MG63 (cell line): ENCODE data around the gene FAR1. TPM values are rescaled to one million over a fixed set of nuclear protein-coding genes. Genes with fewer than 3 reads are reported as not detected.
"Not testable (repeated sequence)": the region's sequence is repeated elsewhere in the genome, so short reads cannot be mapped to it uniquely, and the experiment has no call there.

ENCODE experiments used
- DNase-seq: peaks from one replicate; pipeline ENCODE4 v3.0.0-alpha.2; 2020
- H3K27me3 ChIP-seq: fragments of 250-450 bp; sonication (Bioruptor Pico); 2 replicates; pipeline ENCODE4 v1.5.1; 2020; ENCODE audit warnings: mild to moderate bottlenecking, moderate library complexity
- H3K36me3 ChIP-seq: fragments of 250-450 bp; sonication (Bioruptor Pico); 2 replicates; pipeline ENCODE4 v1.5.1; 2020; ENCODE audit warnings: mild to moderate bottlenecking, moderate library complexity
- H3K4me3 ChIP-seq: fragments of 250-450 bp; sonication (Bioruptor Pico); 2 replicates; pipeline ENCODE4 v1.5.1; 2020; ENCODE audit warnings: mild to moderate bottlenecking, moderate library complexity
- H3K9me3 ChIP-seq: fragments of 250-450 bp; sonication (Bioruptor Pico); 2 replicates; pipeline ENCODE4 v1.5.1; 2020; ENCODE audit warnings: mild to moderate bottlenecking, moderate library complexity
- total RNA-seq: library from RNA; depleted of rRNA; stranded (reverse); fragments of >200 nt; shearing (Covaris generic); gene quantifications from 2 replicates; pipeline ENCODE4 v1.2.3, GENCODE V29; 2014; ENCODE audit warnings: low replicate concordance

Gene FAR1
- total RNA-seq, 1 experiment from 2014 or later: 16.2 TPM

- Histone ChIP-seq H3K4me3 (no peak overlapping the region), H3K36me3 (no peaks in the 10 kb centered on the region)
- peak; percentile 59 for DNase-seq
These were observed 76.7 kb downstream of the FAR1 start for GRCh38 chr11:13745165-13745564.

GRCh38 chr11:13753316-13753715 lies 84.8 kb downstream of the FAR1 start:
- H3K9me3 ChIP-seq, H3K4me3 ChIP-seq, H3K36me3 ChIP-seq, DNase-seq, H3K27me3 ChIP-seq: not testable (repeated sequence)

More at GRCh38 chr11:13745165-13745564, 76.7 kb downstream of the FAR1 start:
- Histone ChIP-seq H3K27me3 (no peaks in the 10 kb centered on the region), H3K9me3 (no peaks in the 10 kb centered on the region)

GRCh38 chr11:13759050-13759449 lies 90.6 kb downstream of the FAR1 start:
- no peak for DNase-seq
- no peak overlapping the region for H3K4me3 ChIP-seq
- no peaks in the 10 kb centered on the region for H3K27me3 ChIP-seq
- no peaks in the 10 kb centered on the region for H3K9me3 ChIP-seq
- no peaks in the 10 kb centered on the region for H3K36me3 ChIP-seq

GRCh38 chr11:13760115-13760514 lies 91.6 kb downstream of the FAR1 start:
- Histone ChIP-seq H3K9me3 (no peaks in the 10 kb centered on the region), H3K27me3 (no peaks in the 10 kb centered on the region)
- DNase-seq: no peak

GRCh38 chr11:13761250-13761649 lies 92.8 kb downstream of the FAR1 start:
- Histone ChIP-seq H3K36me3 (no peaks in the 10 kb centered on the region), H3K9me3 (no peaks in the 10 kb centered on the region), H3K4me3 (no peak overlapping the region), H3K27me3 (no peaks in the 10 kb centered on the region)
- DNase-seq: peak; percentile 2

More at GRCh38 chr11:13760115-13760514, 91.6 kb downstream of the FAR1 start:
- no peaks in the 10 kb centered on the region for H3K36me3 ChIP-seq
- H3K4me3 ChIP-seq: no peak overlapping the region

GRCh38 chr11:13761716-13762115 lies 93.2 kb downstream of the FAR1 start:
- DNase-seq: peak; percentile 3

GRCh38 chr11:13762718-13763117 lies 94.2 kb downstream of the FAR1 start:
- Histone ChIP-seq H3K27me3 (no peaks in the 10 kb centered on the region), H3K36me3 (no peaks in the 10 kb centered on the region), H3K9me3 (no peaks in the 10 kb centered on the region), H3K4me3 (no peak overlapping the region)
- DNase-seq: no peak

More at GRCh38 chr11:13761716-13762115, 93.2 kb downstream of the FAR1 start:
- Histone ChIP-seq H3K27me3 (no peaks in the 10 kb centered on the region), H3K4me3 (no peak overlapping the region), H3K36me3 (no peaks in the 10 kb centered on the region), H3K9me3 (no peaks in the 10 kb centered on the region)

- no peaks in the 10 kb centered on the region for H3K27me3 ChIP-seq
- no peak for DNase-seq
- H3K9me3 ChIP-seq: no peaks in the 10 kb centered on the region
- H3K4me3 ChIP-seq: no peak overlapping the region
- no peaks in the 10 kb centered on the region for H3K36me3 ChIP-seq
These were observed 94.9 kb downstream of the FAR1 start for GRCh38 chr11:13763341-13763740.

GRCh38 chr11:13765886-13766285 lies 97.4 kb downstream of the FAR1 start:
- H3K9me3 ChIP-seq: no peaks in the 10 kb centered on the region
- no peak overlapping the region for H3K4me3 ChIP-seq
- H3K36me3 ChIP-seq: no peaks in the 10 kb centered on the region
- DNase-seq: no peak
- no peaks in the 10 kb centered on the region for H3K27me3 ChIP-seq

GRCh38 chr11:13767471-13767870 lies 99.0 kb downstream of the FAR1 start:
- no peaks in the 10 kb centered on the region for H3K27me3 ChIP-seq
- H3K4me3 ChIP-seq: no peak overlapping the region
- DNase-seq: no peak
- H3K9me3 ChIP-seq: no peaks in the 10 kb centered on the region
- H3K36me3 ChIP-seq: no peaks in the 10 kb centered on the region

- Histone ChIP-seq H3K36me3 (no peaks in the 10 kb centered on the region), H3K27me3 (no peaks in the 10 kb centered on the region), H3K9me3 (no peaks in the 10 kb centered on the region), H3K4me3 (no peak overlapping the region)
- DNase-seq: no peak
These were observed 100.7 kb downstream of the FAR1 start for GRCh38 chr11:13769188-13769587.

GRCh38 chr11:13771151-13771550 lies 102.7 kb downstream of the FAR1 start:
- Histone ChIP-seq H3K4me3 (no peak overlapping the region), H3K9me3 (no peaks in the 10 kb centered on the region), H3K27me3 (no peaks in the 10 kb centered on the region), H3K36me3 (no peaks in the 10 kb centered on the region)
- no peak for DNase-seq

GRCh38 chr11:13772223-13773046 lies 104.0 kb downstream of the FAR1 start:
- no peak for DNase-seq
- H3K9me3 ChIP-seq: no peaks in the 10 kb centered on the region
- no peaks in the 10 kb centered on the region for H3K36me3 ChIP-seq
- no peak overlapping the region for H3K4me3 ChIP-seq
- H3K27me3 ChIP-seq: no peaks in the 10 kb centered on the region

- Histone ChIP-seq H3K27me3 (no peaks in the 10 kb centered on the region), H3K9me3 (no peaks in the 10 kb centered on the region), H3K36me3 (no peaks in the 10 kb centered on the region), H3K4me3 (no peak overlapping the region)
- no peak for DNase-seq
These were observed 107.0 kb downstream of the FAR1 start for GRCh38 chr11:13775471-13775870.

- Histone ChIP-seq H3K4me3 (no peak overlapping the region), H3K9me3 (no peaks in the 10 kb centered on the region), H3K27me3 (no peaks in the 10 kb centered on the region), H3K36me3 (no peaks in the 10 kb centered on the region)
- DNase-seq: no peak
These were observed 107.8 kb downstream of the FAR1 start for GRCh38 chr11:13776134-13776815.

GRCh38 chr11:13777341-13777985 lies 109.0 kb downstream of the FAR1 start:
- H3K9me3 ChIP-seq: no peaks in the 10 kb centered on the region
- no peak overlapping the region for H3K4me3 ChIP-seq
- H3K36me3 ChIP-seq: no peaks in the 10 kb centered on the region
- H3K27me3 ChIP-seq: no peaks in the 10 kb centered on the region
- no peak for DNase-seq

GRCh38 chr11:13778345-13778744 lies 109.9 kb downstream of the FAR1 start:
- H3K36me3 ChIP-seq: no peaks in the 10 kb centered on the region
- H3K4me3 ChIP-seq: no peak overlapping the region
- no peaks in the 10 kb centered on the region for H3K27me3 ChIP-seq
- no peaks in the 10 kb centered on the region for H3K9me3 ChIP-seq
- DNase-seq: no peak
